GM12874 (cell line): ENCODE data around the gene SLC25A41.

Experiments
- CTCF ChIP-seq: IDR thresholded peaks from 2 replicates; pipeline ENCODE4 v1.5.1; 2011; ENCODE audit warnings: low read depth, mild to moderate bottlenecking, control low read depth, low read length, moderate library complexity; ENCODE audit not compliant: insufficient read depth

Gene SLC25A41

GRCh38 chr19:6476896-6477431 lies 43.4 kb upstream of the SLC25A41 start:
- no peak for TF ChIP-seq CTCF

- no peak for TF ChIP-seq CTCF
Measured at GRCh38 chr19:6476155-6476895, 42.8 kb upstream of the SLC25A41 start.

- TF ChIP-seq CTCF = no peak
Measured at GRCh38 chr19:6475321-6476108, 42.0 kb upstream of the SLC25A41 start.

- TF ChIP-seq CTCF = no peak
Measured at GRCh38 chr19:6473647-6474046, 40.1 kb upstream of the SLC25A41 start.

GRCh38 chr19:6472713-6473112 lies 39.1 kb upstream of the SLC25A41 start:
- no peak for TF ChIP-seq CTCF

- no peak for TF ChIP-seq CTCF
Measured at GRCh38 chr19:6471076-6471475, 37.5 kb upstream of the SLC25A41 start.

- TF ChIP-seq CTCF = no peak
Measured at GRCh38 chr19:6470173-6470572, 36.6 kb upstream of the SLC25A41 start.
